K562 (cell line): Measurements from ENCODE around the gene NOP14. TPM values are rescaled to one million over a fixed set of nuclear protein-coding genes. Genes with fewer than 3 reads are reported as not detected.

Experiments
- ATAC-seq: fragments of 200-7000 bp; cut with Tn5 transposase; 3 replicates; pipeline ENCODE4 v1.9.1; 2020; ENCODE audit warnings: moderate library complexity
- BruUV-seq: library from RNA; stranded (reverse); fragments of 400-500 nt; replicated peaks from 2 replicates; lab custom pipeline; 2021; lab: Mats Ljungman, UMichigan
- CTCF ChIA-PET: fragments of 300-600 bp; formaldehyde crosslinking; extraction: SDS; loops from one replicate; lab custom pipeline; 2021; ENCODE audit warnings: low intra/inter-chr PET ratio; lab: Yijun Ruan, JAX
- POLR2A ChIA-PET: fragments of 300-600, 350-650 bp; sonication (Branson Sonifier 250); formaldehyde crosslinking; extraction: SDS; loops from one replicate; lab custom pipeline; 2021; ENCODE audit warnings: antibody characterized with exemption, inconsistent platforms; lab: Yijun Ruan, JAX
- DNase-seq, 4 experiments: peaks; one replicate each; pipeline versions ENCODE4 v3.0.0 to v3.0.0-alpha.2; 2011 to 2018; ENCODE audit warnings: low spot score in 3 of 4, mixed read lengths in 3 of 4; ENCODE audit errors: extremely low read depth in 1 of 4
- FAIRE-seq: peaks from 2 replicates; lab custom pipeline; 2011; peaks lifted over from hg19 to GRCh38; lab: Jason Lieb, UNC
- H2AFZ ChIP-seq: 2 replicates; pipeline ENCODE4 v1.6.0; 2011; ENCODE audit warnings: low read depth, low read length, control low read depth, inconsistent platforms
- H3K27ac ChIP-seq: fragments of 200-600 bp; 3 replicates; pipeline ENCODE4 v1.8.0; 2011; ENCODE audit warnings: low read depth, mild to moderate bottlenecking, control low read depth, inconsistent platforms, low read length, moderate library complexity, mixed read lengths; ENCODE audit errors: extremely low read depth
- H3K27me3 ChIP-seq, 2 experiments: fragments of 300-600 bp in 1 of 2; 2 replicates in 1 of 2; 3 replicates in 1 of 2; pipeline versions ENCODE4 v1.6.0 to v1.8.0; 2011; ENCODE audit warnings: inconsistent platforms in 2 of 2, low read length in 2 of 2, mild to moderate bottlenecking in 1 of 2, mixed read lengths in 1 of 2, moderate library complexity in 1 of 2; ENCODE audit not compliant: control insufficient read depth in 2 of 2, insufficient read depth in 2 of 2
- H3K36me3 ChIP-seq: fragments of 300-600 bp; 3 replicates; pipeline ENCODE4 v1.8.0; 2011; ENCODE audit warnings: mild to moderate bottlenecking, low read length, inconsistent platforms; ENCODE audit not compliant: control insufficient read depth, insufficient read depth
- H3K4me1 ChIP-seq, 2 experiments: fragments of 200-600 bp in 1 of 2; replicated peaks in 1 of 2; 2 replicates in 1 of 2; 3 replicates in 1 of 2; pipeline versions ENCODE4 v1.5.1 to v1.8.0; 2011; ENCODE audit warnings: inconsistent platforms in 2 of 2, low read length in 2 of 2, mild to moderate bottlenecking in 1 of 2, mixed read lengths in 1 of 2, moderate library complexity in 1 of 2; ENCODE audit not compliant: control insufficient read depth in 2 of 2, insufficient read depth in 2 of 2
- H3K4me2 ChIP-seq: 2 replicates; pipeline ENCODE4 v1.6.1; 2011; ENCODE audit warnings: low read length, control low read depth, inconsistent platforms, mixed read lengths; ENCODE audit not compliant: insufficient read depth
- H3K4me3 ChIP-seq: fragments of 200-600 bp; sonication (generic), shearing (Covaris generic); 2 replicates; pipeline ENCODE4 v1.5.1; 2016; ENCODE audit warnings: control low read depth, inconsistent platforms
- H3K79me2 ChIP-seq: fragments of 200-600 bp; 3 replicates; pipeline ENCODE4 v1.8.0; 2011; ENCODE audit warnings: low read length, inconsistent platforms; ENCODE audit not compliant: control insufficient read depth, insufficient read depth
- H3K9ac ChIP-seq, 2 experiments: 2 replicates each; pipeline versions ENCODE4 v1.6.0 to v1.6.1; 2011; ENCODE audit warnings: low read depth in 2 of 2, low read length in 2 of 2, control low read depth in 1 of 2, inconsistent platforms in 1 of 2, mild to moderate bottlenecking in 1 of 2, mixed read lengths in 1 of 2; ENCODE audit not compliant: insufficient read depth in 1 of 2
- H3K9me1 ChIP-seq: one replicate; pipeline ENCODE4 v1.6.0; 2011; ENCODE audit warnings: inconsistent platforms, mild to moderate bottlenecking, low read length, moderate library complexity; ENCODE audit not compliant: control insufficient read depth, insufficient read depth
- H3K9me3 ChIP-seq: replicated peaks from 2 replicates; pipeline ENCODE4 v1.5.1; 2011; ENCODE audit warnings: low read depth, low read length, inconsistent platforms; ENCODE audit not compliant: control insufficient read depth, insufficient read depth
- H4K20me1 ChIP-seq: replicated peaks from 2 replicates; pipeline ENCODE4 v1.6.1; 2011; ENCODE audit warnings: low read length, inconsistent platforms, mixed read lengths; ENCODE audit not compliant: control insufficient read depth, insufficient read depth
- CSDE1 ChIP-seq, 2 experiments: fragments of 450-650 bp; IDR thresholded peaks; 2 replicates each; pipeline ENCODE4 v1.6.1; 2016; ENCODE audit warnings: mild to moderate bottlenecking in 1 of 2
- EHMT2 ChIP-seq: fragments of 450-650 bp; IDR thresholded peaks from 2 replicates; pipeline ENCODE4 v1.6.1; 2018; ENCODE audit warnings: antibody characterized with exemption
- HMGXB4 ChIP-seq: sonication (generic); formaldehyde crosslinking; IDR thresholded peaks from 2 replicates; pipeline ENCODE4 v1.8.1; 2023; ENCODE audit warnings: mild to moderate bottlenecking, missing genetic modification reagents
- LCOR ChIP-seq: sonication (generic); formaldehyde crosslinking; IDR thresholded peaks from 2 replicates; pipeline ENCODE4 v1.8.0; 2022; ENCODE audit warnings: mild to moderate bottlenecking, missing genetic modification reagents
- MAFG ChIP-seq: fragments of 450-650 bp; conservative IDR thresholded peaks from 2 replicates; pipeline ENCODE4 v1.6.1; 2016; ENCODE audit warnings: missing genetic modification characterization, missing compliant biosample characterization
- PPARD ChIP-seq: fragments of 250-450 bp; sonication (Bioruptor Pico); IDR thresholded peaks from 2 replicates; pipeline ENCODE4 v1.8.0; 2022; ENCODE audit warnings: inconsistent platforms, mild to moderate bottlenecking, moderate library complexity
- PRPF4 ChIP-seq: fragments of 200-400 bp; formaldehyde crosslinking; IDR thresholded peaks from one replicate; pipeline ENCODE4 v1.6.1; 2017; ENCODE audit warnings: low read length, low read depth, mild to moderate bottlenecking; ENCODE audit not compliant: insufficient read depth, poor library complexity, severe bottlenecking
- RFX5 ChIP-seq: IDR thresholded peaks from 2 replicates; pipeline ENCODE4 v1.6.1; 2011; ENCODE audit warnings: low read depth, mild to moderate bottlenecking, improper control_type of control experiment, low read length
- RUNX1 ChIP-seq: sonication (generic); IDR thresholded peaks from 2 replicates; pipeline ENCODE4 v1.6.1; 2016; ENCODE audit warnings: antibody characterized with exemption, low read depth
- SETDB1 ChIP-seq: IDR thresholded peaks from one replicate; pipeline ENCODE4 v1.6.1; 2012; ENCODE audit warnings: low read length, control low read depth, inconsistent platforms
- THAP7 ChIP-seq: fragments of 250-450 bp; sonication (Bioruptor Pico); IDR thresholded peaks from 2 replicates; pipeline ENCODE4 v1.5.0; 2021
- XRCC3 ChIP-seq: fragments of 450-650 bp; IDR thresholded peaks from 2 replicates; pipeline ENCODE4 v1.6.1; 2017; ENCODE audit warnings: mild to moderate bottlenecking, moderate library complexity
- ZBTB49 ChIP-seq: sonication (generic); formaldehyde crosslinking; IDR thresholded peaks from 2 replicates; pipeline ENCODE4 v1.8.0; 2022; ENCODE audit warnings: missing genetic modification reagents, mild to moderate bottlenecking, borderline replicate concordance
- ZFP36 ChIP-seq: fragments of 150-350 bp; IDR thresholded peaks from 2 replicates; pipeline ENCODE4 v1.6.1; 2018; ENCODE audit warnings: low read length, low read depth; ENCODE audit not compliant: partially characterized antibody
- ZNF584 ChIP-seq: fragments of 200-800 bp; sonication (Bioruptor generic); IDR thresholded peaks from 2 replicates; pipeline ENCODE4 v1.6.1; 2016; ENCODE audit warnings: low read depth, mild to moderate bottlenecking, missing genetic modification characterization, missing compliant biosample characterization
- ZNF785 ChIP-seq: fragments of 250-450 bp; sonication (Bioruptor Pico); IDR thresholded peaks from 2 replicates; pipeline ENCODE4 v1.4.0; 2020; ENCODE audit warnings: mild to moderate bottlenecking
- WGBS: fragments of 100-300 bp; shearing (Covaris generic); methylation state at CpG from one replicate; pipeline ENCODE4 v1.1.6; 2016; ENCODE audit warnings: low coverage, mixed read lengths; ENCODE audit not compliant: insufficient coverage; ENCODE audit errors: missing lambda C conversion rate; 5-methylcytosine and 5-hydroxymethylcytosine counted together
- in situ Hi-C: fragments of 300-500 bp; cut with MboI; formaldehyde crosslinking; loops from 4 replicates; pipeline ENCODE4 v1.15.0; 2018; ENCODE audit warnings: inconsistent platforms, mixed read lengths
- intact Hi-C: fragments of 100-400 bp; cut with micrococcal nuclease; formaldehyde crosslinking; loops from 2 replicates; pipeline ENCODE4 v1.14.2; 2022
- polyA plus RNA-seq, 8 experiments: library from polyadenylated mRNA; depleted of rRNA in 4 of 8; stranded (reverse) in 5 of 8; unstranded in 3 of 8; fragments of >200 nt; fragmentation: Nextera tagmentation in 2 of 8; fragmentation: Illumina TruSeq in 1 of 8; extraction: Ambion mirVana in 2 of 8; extraction: Trizol in 1 of 8; gene quantifications; 2 replicates each; pipeline versions ENCODE4 v1.2.1 to v1.2.3, GENCODE V29; 2011 to 2014; ENCODE audit warnings: inconsistent platforms in 1 of 8, missing spikeins in 1 of 8
- total RNA-seq, 7 experiments: library from RNA; depleted of rRNA in 6 of 7; stranded (reverse); fragments of >200 nt in 6 of 7; fragmentation: Illumina TruSeq in 2 of 7; extraction: Trizol in 2 of 7; gene quantifications; 2 replicates each; pipeline versions ENCODE4 v1.2.1 to v1.2.3, GENCODE V29; 2011 to 2021; ENCODE audit warnings: low replicate concordance in 1 of 7

Gene NOP14
- total and polyA plus RNA-seq, 9 of the 15 experiments (the other 6 are each of a cell fraction or from before 2014, with no cell fraction given), result 12.7 to 76.0 (median 50.9) TPM

GRCh38 chr4:2927016-2927695, 36.0 kb downstream of the NOP14 start:
- no peak for DNase-seq
- H3K27me3 ChIP-seq, result no peaks in the 10 kb centered on the region
- H3K36me3 ChIP-seq, result peaks cover 84% of the 10 kb centered on the region; the same call in 2 of the 3 replicates
- H3K79me2 ChIP-seq, result no peaks in the 10 kb centered on the region; the same call in 2 of the 3 replicates
- no peak overlapping the region for H3K9ac ChIP-seq
- H3K9me3 ChIP-seq, result no peaks in the 10 kb centered on the region
- BruUV-seq, result no TSS peak
- H3K9me1 ChIP-seq, result no peaks in the 10 kb centered on the region
- WGBS, result 92% methylated on average over 17 of the region's 18 CpGs
- peaks cover 0 to 21% of the 10 kb centered on the region in 2 experiments; a peak in 1 of 5 replicates for H3K4me1 ChIP-seq
- FAIRE-seq, result no peak
- 0 out of 2 replicates have a peak, but pooled peaks cover 8% of the 10 kb centered on the region for H4K20me1 ChIP-seq
- intact Hi-C loops, result no loop called here
- no peak for ATAC-seq
- no peak overlapping the region for H3K4me2 ChIP-seq
- ChIA-PET CTCF (no interaction called here), POLR2A (interaction anchor here (1.2 kb wide), 1 partner anchor 15 kb away, joined by 3 read pairs; no protein-coding TSS in a partner anchor)
- H3K4me3 ChIP-seq, result no peak overlapping the region
- H3K27ac ChIP-seq, result no peak overlapping the region
- TF ChIP-seq CSDE1 (IDR thresholded peaks at IDR 0.05) (no peak), RUNX1 (no peak), HMGXB4 (CRISPR knock-in tag) (no peak), MAFG (tag) (no peak), ZBTB49 (no peak), ZNF584 (CRISPR knock-in tag) (no peak), PRPF4 (no peak), ZFP36 (no peak), SETDB1 (no peak), EHMT2 (no peak), THAP7 (CRISPR knock-in tag) (no peak), LCOR (no peak), RFX5 (no peak), XRCC3 (no peak), PPARD (no peak), ZNF785 (CRISPR knock-in tag) (no peak)
- in situ Hi-C loops, result no loop called here
- no peak overlapping the region for H2AFZ ChIP-seq
